Panc1 (cell line): Measurements from ENCODE around the gene KLHL28. TPM values are rescaled to one million over a fixed set of nuclear protein-coding genes. Genes with fewer than 3 reads are reported as not detected.

Experiments used
- ATAC-seq: fragments of 200-7000 bp; cut with Tn5 transposase; 2 replicates; pipeline ENCODE4 v1.9.1; 2020; ENCODE audit warnings: mild to moderate bottlenecking, moderate library complexity
- BruUV-seq: library from RNA; stranded (reverse); fragments of 400-500 nt; replicated peaks from 2 replicates; lab custom pipeline; 2021; lab: Mats Ljungman, UMichigan
- CTCF ChIA-PET: fragments of 300-600 bp; sonication (Branson Sonifier 250); formaldehyde crosslinking; loops from one replicate; lab custom pipeline; 2022; ENCODE audit warnings: antibody characterized with exemption; lab: Charles Lee
- POLR2A ChIA-PET: fragments of 300-600 bp; sonication (Branson Sonifier 250); formaldehyde crosslinking; loops from one replicate; lab custom pipeline; 2022; ENCODE audit warnings: antibody characterized with exemption; lab: Charles Lee
- DNase-seq: peaks from one replicate; pipeline ENCODE4 v3.0.0-alpha.2; 2010; ENCODE audit warnings: low read depth, low spot score
- H3K27ac ChIP-seq: 2 replicates; pipeline ENCODE4 v1.5.1; 2011; ENCODE audit warnings: mild to moderate bottlenecking, low read length, inconsistent platforms
- H3K27me3 ChIP-seq: fragments of 200-500 bp; sonication (Bioruptor generic); 2 replicates; pipeline ENCODE4 v1.6.0; 2014; ENCODE audit warnings: low read length, inconsistent platforms; ENCODE audit not compliant: control insufficient read depth, insufficient read depth
- H3K36me3 ChIP-seq: fragments of 200-500 bp; sonication (Bioruptor generic); 2 replicates; pipeline ENCODE4 v1.5.1; 2014; ENCODE audit warnings: inconsistent platforms, mild to moderate bottlenecking, low read length, moderate library complexity; ENCODE audit not compliant: control insufficient read depth, insufficient read depth
- H3K4me1 ChIP-seq: 2 replicates; pipeline ENCODE4 v1.5.1; 2011; ENCODE audit warnings: inconsistent platforms, mild to moderate bottlenecking, low read length, moderate library complexity; ENCODE audit not compliant: control insufficient read depth, insufficient read depth
- H3K4me3 ChIP-seq, 2 experiments: 2 replicates each; pipeline ENCODE4 v1.5.1; 2011 to 2012; ENCODE audit warnings: low read depth in 2 of 2, low read length in 2 of 2, mild to moderate bottlenecking in 2 of 2, inconsistent platforms in 1 of 2, moderate library complexity in 1 of 2
- H3K9me3 ChIP-seq: fragments of 200-500 bp; sonication (Bioruptor generic); 2 replicates; pipeline ENCODE4 v1.5.1; 2014; ENCODE audit warnings: low read depth, mild to moderate bottlenecking, inconsistent platforms, low read length, moderate library complexity; ENCODE audit not compliant: control insufficient read depth, insufficient read depth
- CTCF ChIP-seq: fragments of 450-650 bp; IDR thresholded peaks from 2 replicates; pipeline ENCODE4 v1.5.1; 2017; ENCODE audit warnings: mild to moderate bottlenecking
- POLR2AphosphoS5 ChIP-seq: IDR thresholded peaks from 2 replicates; pipeline ENCODE4 v1.6.1; 2012; ENCODE audit warnings: mild to moderate bottlenecking, low read depth, low read length, moderate library complexity
- REST ChIP-seq, 2 experiments: IDR thresholded peaks; 2 replicates each; pipeline ENCODE4 v1.6.1; 2011 to 2012; ENCODE audit warnings: low read depth in 2 of 2, control low read depth in 1 of 2, low read length in 1 of 2, mild to moderate bottlenecking in 1 of 2, moderate library complexity in 1 of 2; ENCODE audit not compliant: insufficient read depth in 1 of 2
- SIN3A ChIP-seq: IDR thresholded peaks from 2 replicates; pipeline ENCODE4 v1.6.1; 2012; ENCODE audit warnings: low read depth, mild to moderate bottlenecking, low read length, moderate library complexity, borderline replicate concordance; ENCODE audit not compliant: insufficient read depth
- TCF7L2 ChIP-seq: IDR thresholded peaks from 2 replicates; pipeline ENCODE4 v1.6.1; 2011; ENCODE audit warnings: mild to moderate bottlenecking, low read depth, low read length, inconsistent platforms
- in situ Hi-C: cut with HindIII; loops from 2 replicates; pipeline ENCODE4 v1.10.0; 2016; ENCODE audit warnings: low sequenced_read_pairs, low pct_unique_long_range_greater_than_20kb
- intact Hi-C: fragments of 100-400 bp; cut with micrococcal nuclease; formaldehyde crosslinking; loops from one replicate; pipeline ENCODE4 v1.10.0; 2022; ENCODE audit not compliant: unreplicated experiment
- total RNA-seq: library from RNA; stranded (reverse); gene quantifications from one replicate; pipeline ENCODE4 v1.2.1, GENCODE V29; 2021; ENCODE audit not compliant: unreplicated experiment

KLHL28 gene
- total RNA-seq, 1 experiment from 2014 or later: 7.2 TPM

GRCh38 chr14:44981198-44981597 lies 19.5 kb upstream of the KLHL28 start:
- ATAC-seq: no peak
- Histone ChIP-seq H3K27ac (no peak overlapping the region), H3K27me3 (no peaks in the 10 kb centered on the region), H3K36me3 (no peaks in the 10 kb centered on the region), H3K4me3 (no peak overlapping the region), H3K9me3 (no peaks in the 10 kb centered on the region), H3K4me1 (no peaks in the 10 kb centered on the region)
- BruUV-seq: no TSS peak
- POLR2A ChIA-PET: no interaction called here
- in situ Hi-C loops (no loop called here), intact Hi-C loops (no loop called here)
- no peak for TF ChIP-seq SIN3A
- TF ChIP-seq CTCF: no peak
- TF ChIP-seq TCF7L2: no peak
- TF ChIP-seq POLR2AphosphoS5: no peak
- TF ChIP-seq REST (IDR thresholded peaks at IDR 0.05; ENCODE audit: insufficient read depth in 1 of 2, low read depth in 2 of 2, low read length in 1 of 2): no peak
- DNase-seq: no peak
- CTCF ChIA-PET: no interaction called here

GRCh38 chr14:44979740-44980356 lies 18.1 kb upstream of the KLHL28 start:
- ChIA-PET POLR2A (no interaction called here), CTCF (no interaction called here)
- no peaks in the 10 kb centered on the region for H3K9me3 ChIP-seq
- H3K27me3 ChIP-seq: no peaks in the 10 kb centered on the region
- in situ Hi-C loops (no loop called here), intact Hi-C loops (no loop called here)
- BruUV-seq: no TSS peak
- no peaks in the 10 kb centered on the region for H3K36me3 ChIP-seq
- H3K27ac ChIP-seq: no peak overlapping the region
- no peak for TF ChIP-seq TCF7L2
- TF ChIP-seq REST (IDR thresholded peaks at IDR 0.05; ENCODE audit: insufficient read depth in 1 of 2, low read depth in 2 of 2, low read length in 1 of 2): no peak
- no peak for TF ChIP-seq SIN3A
- no peak for TF ChIP-seq POLR2AphosphoS5
- TF ChIP-seq CTCF: no peak
- ATAC-seq (no peak), DNase-seq (no peak)
- no peaks in the 10 kb centered on the region for H3K4me1 ChIP-seq
- no peak overlapping the region for H3K4me3 ChIP-seq
